HEK293 (cell line): ENCODE results near the gene CANX.

ENCODE experiments used
- CTCF ChIA-PET: fragments of 350-600 bp; formaldehyde crosslinking; extraction: SDS; loops from one replicate; lab custom pipeline; 2021; ENCODE audit warnings: antibody characterized with exemption; lab: Yijun Ruan, JAX
- POLR2A ChIA-PET: fragments of 300-600 bp; formaldehyde crosslinking; extraction: SDS; loops from one replicate; lab custom pipeline; 2020; ENCODE audit warnings: antibody characterized with exemption, inconsistent platforms; lab: Yijun Ruan, JAX
- H3K27ac ChIP-seq: fragments of 200-500 bp; sonication (Bioruptor generic); 2 replicates; pipeline ENCODE4 v1.5.1; 2014; ENCODE audit warnings: low read depth, low read length, control low read depth, inconsistent platforms; ENCODE audit errors: extremely low read depth
- H3K36me3 ChIP-seq, 2 experiments: fragments of 200-500 bp in 1 of 2; sonication (Bioruptor generic) in 1 of 2; 1 replicate in 1 of 2; 2 replicates in 1 of 2; pipeline ENCODE4 v1.5.1; 2014 to 2017; ENCODE audit warnings: inconsistent platforms in 2 of 2, low read length in 2 of 2; ENCODE audit not compliant: control insufficient read depth in 2 of 2, insufficient read depth in 1 of 2
- H3K4me1 ChIP-seq: fragments of 200-500 bp; sonication (Bioruptor generic); 2 replicates; pipeline ENCODE4 v1.5.1; 2014; ENCODE audit warnings: mild to moderate bottlenecking, low read length, inconsistent platforms; ENCODE audit not compliant: control insufficient read depth, insufficient read depth
- H3K4me3 ChIP-seq: 2 replicates; pipeline ENCODE4 v1.5.1; 2011; ENCODE audit warnings: low read depth, mild to moderate bottlenecking, control low read depth, low read length, moderate library complexity
- H3K9me3 ChIP-seq: fragments of 200-500 bp; sonication (Bioruptor generic); 2 replicates; pipeline ENCODE4 v1.5.1; 2014; ENCODE audit warnings: low read depth, low read length, inconsistent platforms; ENCODE audit not compliant: control insufficient read depth, insufficient read depth
- BCL11A ChIP-seq: fragments of 450-650 bp; formaldehyde crosslinking; IDR thresholded peaks from 2 replicates; pipeline ENCODE4 v1.5.1; 2016; ENCODE audit warnings: low read depth, missing biosample characterization, missing genetic modification characterization
- BCL11B ChIP-seq: fragments of 450-650 bp; formaldehyde crosslinking; IDR thresholded peaks from 2 replicates; pipeline ENCODE4 v1.5.1; 2016; ENCODE audit warnings: low read depth, missing biosample characterization, missing genetic modification characterization
- FEZF1 ChIP-seq: fragments of 450-650 bp; formaldehyde crosslinking; IDR thresholded peaks from 2 replicates; pipeline ENCODE4 v1.5.1; 2016; ENCODE audit warnings: missing biosample characterization, missing genetic modification characterization
- HOXA7 ChIP-seq: sonication (generic); formaldehyde crosslinking; IDR thresholded peaks from 2 replicates; pipeline ENCODE4 v1.8.1; 2022; ENCODE audit warnings: missing genetic modification reagents, borderline replicate concordance
- PRDM1 ChIP-seq: fragments of 450-650 bp; formaldehyde crosslinking; IDR thresholded peaks from 2 replicates; pipeline ENCODE4; 2016; ENCODE audit warnings: missing biosample characterization, missing genetic modification characterization
- PRDM4 ChIP-seq: fragments of 450-650 bp; formaldehyde crosslinking; IDR thresholded peaks from 2 replicates; pipeline ENCODE4 v1.5.1; 2017; ENCODE audit warnings: missing biosample characterization, missing genetic modification characterization
- SETDB1 ChIP-seq: IDR thresholded peaks from one replicate; pipeline ENCODE4 v1.6.1; 2017; ENCODE audit warnings: mild to moderate bottlenecking, low read length, moderate library complexity, mixed read lengths; ENCODE audit not compliant: insufficient read length
- WT1 ChIP-seq: fragments of 450-650 bp; formaldehyde crosslinking; IDR thresholded peaks from 2 replicates; pipeline ENCODE4 v1.5.1; 2016; ENCODE audit warnings: missing biosample characterization, missing genetic modification characterization
- ZBTB1 ChIP-seq: fragments of 450-650 bp; formaldehyde crosslinking; IDR thresholded peaks from 2 replicates; pipeline ENCODE4 v1.5.1; 2016; ENCODE audit warnings: missing biosample characterization, missing genetic modification characterization
- ZBTB17 ChIP-seq: fragments of 450-650 bp; formaldehyde crosslinking; IDR thresholded peaks from 2 replicates; pipeline ENCODE4 v1.5.1; 2016; ENCODE audit warnings: missing biosample characterization, missing genetic modification characterization
- ZFP3 ChIP-seq: fragments of 450-650 bp; formaldehyde crosslinking; IDR thresholded peaks from 2 replicates; pipeline ENCODE4 v1.5.1; 2016; ENCODE audit warnings: low read depth, missing biosample characterization, missing genetic modification characterization
- ZIC2 ChIP-seq: fragments of 450-650 bp; formaldehyde crosslinking; IDR thresholded peaks from 2 replicates; pipeline ENCODE4 v1.5.1; 2016; ENCODE audit warnings: missing biosample characterization, missing genetic modification characterization
- ZNF155 ChIP-seq: fragments of 450-650 bp; formaldehyde crosslinking; IDR thresholded peaks from 2 replicates; pipeline ENCODE4 v1.5.1; 2016; ENCODE audit warnings: missing biosample characterization, missing genetic modification characterization
- ZNF184 ChIP-seq: fragments of 450-650 bp; IDR thresholded peaks from 2 replicates; pipeline ENCODE4 v1.5.1; 2018; ENCODE audit warnings: missing biosample characterization, mild to moderate bottlenecking, missing genetic modification characterization
- ZNF2 ChIP-seq: fragments of 450-650 bp; formaldehyde crosslinking; IDR thresholded peaks from 2 replicates; pipeline ENCODE4 v1.5.1; 2016; ENCODE audit warnings: missing biosample characterization, missing genetic modification characterization
- ZNF280D ChIP-seq: fragments of 450-650 bp; formaldehyde crosslinking; IDR thresholded peaks from 2 replicates; pipeline ENCODE4 v1.5.1; 2016; ENCODE audit warnings: missing biosample characterization, missing genetic modification characterization
- ZNF335 ChIP-seq: fragments of 450-650 bp; formaldehyde crosslinking; conservative IDR thresholded peaks from 2 replicates; pipeline ENCODE4 v1.5.1; 2016; ENCODE audit warnings: missing biosample characterization, missing genetic modification characterization
- ZNF341 ChIP-seq: fragments of 450-650 bp; formaldehyde crosslinking; IDR thresholded peaks from 2 replicates; pipeline ENCODE4; 2016; ENCODE audit warnings: low read depth, missing biosample characterization, missing genetic modification characterization
- ZNF600 ChIP-seq: fragments of 450-650 bp; formaldehyde crosslinking; IDR thresholded peaks from 2 replicates; pipeline ENCODE4 v1.5.1; 2016; ENCODE audit warnings: missing biosample characterization, missing genetic modification characterization
- ZNF610 ChIP-seq: fragments of 450-650 bp; formaldehyde crosslinking; IDR thresholded peaks from 2 replicates; pipeline ENCODE4 v1.5.1; 2016; ENCODE audit warnings: missing biosample characterization, missing genetic modification characterization, borderline replicate concordance
- ZNF704 ChIP-seq: fragments of 450-650 bp; formaldehyde crosslinking; IDR thresholded peaks from 2 replicates; pipeline ENCODE4 v1.5.1; 2016; ENCODE audit warnings: missing biosample characterization, missing genetic modification characterization
- ZNF76 ChIP-seq: fragments of 450-650 bp; formaldehyde crosslinking; IDR thresholded peaks from 2 replicates; pipeline ENCODE4; 2016; ENCODE audit warnings: low read depth, missing biosample characterization, missing genetic modification characterization, borderline replicate concordance
- TF ChIP-seq, protein P1 (sequence below): fragments of 450-650 bp; formaldehyde crosslinking; IDR thresholded peaks from 2 replicates; pipeline ENCODE4 v1.5.1; 2016; ENCODE audit warnings: missing biosample characterization, missing genetic modification characterization
- TF ChIP-seq, protein P2 (sequence below): fragments of 450-650 bp; formaldehyde crosslinking; IDR thresholded peaks from 2 replicates; pipeline ENCODE4 v1.5.1; 2016; ENCODE audit warnings: missing biosample characterization, missing genetic modification characterization
- TF ChIP-seq, protein P3 (sequence below): fragments of 450-650 bp; IDR thresholded peaks from 2 replicates; pipeline ENCODE4 v1.5.1; 2018; ENCODE audit warnings: missing biosample characterization, mild to moderate bottlenecking, missing genetic modification characterization

The CANX gene

GRCh38 chr5:179730852-179731251 lies 32.1 kb downstream of the CANX start (continued):
- no peak for TF ChIP-seq ZNF280D
- TF ChIP-seq PRDM4, result 0 out of 2 replicates have a peak, but pooled peaks have one; percentile 12
- no peak for TF ChIP-seq HOXA7 (CRISPR knock-in tag)
- TF ChIP-seq, protein P1, sequence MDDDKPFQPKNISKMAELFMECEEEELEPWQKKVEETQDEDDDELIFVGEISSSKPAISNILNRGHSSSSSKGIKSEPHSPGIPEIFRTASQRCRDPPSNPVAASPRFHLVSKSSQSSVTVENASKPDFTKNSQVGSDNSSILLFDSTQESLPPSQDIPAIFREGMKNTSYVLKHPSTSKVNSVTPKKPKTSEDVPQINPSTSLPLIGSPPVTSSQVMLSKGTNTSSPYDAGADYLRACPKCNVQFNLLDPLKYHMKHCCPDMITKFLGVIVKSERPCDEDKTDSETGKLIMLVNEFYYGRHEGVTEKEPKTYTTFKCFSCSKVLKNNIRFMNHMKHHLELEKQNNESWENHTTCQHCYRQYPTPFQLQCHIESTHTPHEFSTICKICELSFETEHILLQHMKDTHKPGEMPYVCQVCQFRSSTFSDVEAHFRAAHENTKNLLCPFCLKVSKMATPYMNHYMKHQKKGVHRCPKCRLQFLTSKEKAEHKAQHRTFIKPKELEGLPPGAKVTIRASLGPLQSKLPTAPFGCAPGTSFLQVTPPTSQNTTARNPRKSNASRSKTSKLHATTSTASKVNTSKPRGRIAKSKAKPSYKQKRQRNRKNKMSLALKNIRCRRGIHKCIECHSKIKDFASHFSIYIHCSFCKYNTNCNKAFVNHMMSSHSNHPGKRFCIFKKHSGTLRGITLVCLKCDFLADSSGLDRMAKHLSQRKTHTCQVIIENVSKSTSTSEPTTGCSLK (tag by site-specific recombination), result no peak
- TF ChIP-seq, protein P2, sequence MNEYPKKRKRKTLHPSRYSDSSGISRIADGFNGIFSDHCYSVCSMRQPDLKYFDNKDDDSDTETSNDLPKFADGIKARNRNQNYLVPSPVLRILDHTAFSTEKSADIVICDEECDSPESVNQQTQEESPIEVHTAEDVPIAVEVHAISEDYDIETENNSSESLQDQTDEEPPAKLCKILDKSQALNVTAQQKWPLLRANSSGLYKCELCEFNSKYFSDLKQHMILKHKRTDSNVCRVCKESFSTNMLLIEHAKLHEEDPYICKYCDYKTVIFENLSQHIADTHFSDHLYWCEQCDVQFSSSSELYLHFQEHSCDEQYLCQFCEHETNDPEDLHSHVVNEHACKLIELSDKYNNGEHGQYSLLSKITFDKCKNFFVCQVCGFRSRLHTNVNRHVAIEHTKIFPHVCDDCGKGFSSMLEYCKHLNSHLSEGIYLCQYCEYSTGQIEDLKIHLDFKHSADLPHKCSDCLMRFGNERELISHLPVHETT (tag by site-specific recombination), result no peak
- TF ChIP-seq, protein P3, sequence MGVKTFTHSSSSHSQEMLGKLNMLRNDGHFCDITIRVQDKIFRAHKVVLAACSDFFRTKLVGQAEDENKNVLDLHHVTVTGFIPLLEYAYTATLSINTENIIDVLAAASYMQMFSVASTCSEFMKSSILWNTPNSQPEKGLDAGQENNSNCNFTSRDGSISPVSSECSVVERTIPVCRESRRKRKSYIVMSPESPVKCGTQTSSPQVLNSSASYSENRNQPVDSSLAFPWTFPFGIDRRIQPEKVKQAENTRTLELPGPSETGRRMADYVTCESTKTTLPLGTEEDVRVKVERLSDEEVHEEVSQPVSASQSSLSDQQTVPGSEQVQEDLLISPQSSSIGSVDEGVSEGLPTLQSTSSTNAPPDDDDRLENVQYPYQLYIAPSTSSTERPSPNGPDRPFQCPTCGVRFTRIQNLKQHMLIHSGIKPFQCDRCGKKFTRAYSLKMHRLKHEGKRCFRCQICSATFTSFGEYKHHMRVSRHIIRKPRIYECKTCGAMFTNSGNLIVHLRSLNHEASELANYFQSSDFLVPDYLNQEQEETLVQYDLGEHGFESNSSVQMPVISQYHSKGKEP (tag by site-specific recombination), result peak; percentile 47; the same call in 1 of the 2 replicates
- no peak for TF ChIP-seq ZNF610 (tag by site-specific recombination)
- 0 out of 2 replicates have a peak, but pooled peaks have one; percentile 12 for TF ChIP-seq BCL11A
- 0 out of 2 replicates have a peak, but pooled peaks have one; percentile 44 for TF ChIP-seq ZNF600
- TF ChIP-seq WT1 (tag by site-specific recombination), result no peak
- TF ChIP-seq ZBTB1, result no peak
- peak; percentile 72 for TF ChIP-seq FEZF1 (tag by site-specific recombination)
- peak; percentile 72 for TF ChIP-seq PRDM1
- no peak for TF ChIP-seq ZIC2 (tag by site-specific recombination)
- TF ChIP-seq ZBTB17, result no peak

DNA sequence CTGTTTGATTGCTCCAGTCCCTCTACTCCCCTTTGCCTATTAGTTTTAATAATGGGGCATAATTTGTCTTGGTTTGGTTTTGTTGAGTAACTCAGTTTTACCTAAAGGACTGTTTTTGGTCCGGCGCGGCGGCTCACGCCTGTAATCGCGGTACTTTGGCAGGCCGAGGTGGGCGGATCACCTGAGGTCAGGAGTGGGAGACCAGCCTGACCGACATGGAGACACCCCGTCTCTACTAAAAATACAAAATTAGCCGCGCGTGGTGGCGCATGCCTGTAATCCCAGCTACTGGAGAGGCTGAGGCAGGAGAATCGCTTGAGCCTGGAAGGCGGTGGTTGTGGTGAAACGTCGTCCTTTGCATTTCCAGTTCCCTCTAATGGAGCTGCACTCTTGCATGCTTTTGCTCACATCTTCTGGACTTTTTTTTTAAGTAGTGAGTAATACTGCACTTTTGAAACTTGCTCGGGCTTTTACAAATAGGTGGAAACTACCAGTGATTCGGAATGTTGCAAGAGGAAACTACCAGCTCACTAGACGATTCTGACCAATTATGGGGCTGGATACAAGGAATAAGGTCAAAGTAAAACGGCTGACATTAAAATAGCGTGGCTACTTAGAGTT lies 33.1 kb downstream of the CANX start:
- peak overlapping the region; percentile 12; the same call in 1 of the 2 replicates for H3K4me3 ChIP-seq
- H3K36me3 ChIP-seq, result peaks cover 31 to 45% of the 10 kb centered on the region in 2 experiments
- peak overlapping the region; percentile 12 for H3K27ac ChIP-seq
- H3K4me1 ChIP-seq, result peaks cover 2% of the 10 kb centered on the region; the same call in 1 of the 2 replicates
- no peaks in the 10 kb centered on the region for H3K9me3 ChIP-seq
- ChIA-PET POLR2A (interaction anchor here (0.6 to 2.9 kb wide), 16 partner anchors 9 to 172 kb away, joined by 3 to 16 read pairs (median 4); partner anchors contain the start of genes HNRNPH1 and SQSTM1), CTCF (interaction anchor here (0.7 kb wide), 1 partner anchor 668 kb away, joined by 3 read pairs; no protein-coding TSS in a partner anchor)
- TF ChIP-seq ZNF155 (no peak), ZNF2 (tag by site-specific recombination) (no peak), ZNF76 (tag by site-specific recombination) (no peak), ZNF341 (no peak), ZNF704 (tag by site-specific recombination) (no peak), ZNF335 (tag by site-specific recombination) (peak; percentile 84; the same call in 1 of the 2 replicates), ZNF184 (tag by site-specific recombination) (no peak), ZBTB17 (0 out of 2 replicates have a peak, but pooled peaks have one; percentile 11), BCL11B (tag by site-specific recombination) (no peak), ZFP3 (tag by site-specific recombination) (no peak), SETDB1 (no peak)
